Muscle of leg (tissue), 11 donors: ENCODE results near the gene TMEM87B. TPM values are rescaled to one million over a fixed set of nuclear protein-coding genes. Genes with fewer than 3 reads are reported as not detected.

ENCODE experiments used
- DNase-seq: peaks from one replicate; pipeline ENCODE4 v3.0.0; 2013
- H3K27ac ChIP-seq: one replicate; pipeline ENCODE4 v1.5.1; 2013; ENCODE audit warnings: mild to moderate bottlenecking, low read length, control low read depth
- H3K27me3 ChIP-seq: one replicate; pipeline ENCODE4 v1.6.1; 2013; ENCODE audit warnings: low read length; ENCODE audit not compliant: control insufficient read depth, insufficient read depth
- H3K36me3 ChIP-seq: one replicate; pipeline ENCODE4 v1.6.1; 2013; ENCODE audit warnings: low read length; ENCODE audit not compliant: control insufficient read depth, insufficient read depth
- H3K4me1 ChIP-seq: one replicate; pipeline ENCODE4 v1.6.1; 2013; ENCODE audit warnings: low read length; ENCODE audit not compliant: control insufficient read depth, insufficient read depth
- H3K4me3 ChIP-seq: one replicate; pipeline ENCODE4 v1.5.1; 2013; ENCODE audit warnings: low read length, control low read depth
- H3K9me3 ChIP-seq: replicated peaks from 2 replicates; pipeline ENCODE4 v1.6.1; 2013; ENCODE audit warnings: low read depth, low read length; ENCODE audit not compliant: control insufficient read depth
- WGBS: methylation state at CpG from one replicate; pipeline ENCODE4 v1.1.5; 2013; ENCODE audit warnings: missing lambda C conversion rate; ENCODE audit not compliant: insufficient coverage; 5-methylcytosine and 5-hydroxymethylcytosine counted together
- polyA plus RNA-seq, 8 donors: library from polyadenylated mRNA; unstranded; fragments of 120-200 nt; gene quantifications; one replicate each; pipeline versions ENCODE4 v1.2.1 to v1.2.3, GENCODE V29; 2013; ENCODE audit warnings: inconsistent platforms in 1 of 8, low replicate concordance in 1 of 8; ENCODE audit not compliant: insufficient read length in 8 of 8, insufficient read depth in 1 of 8
- total RNA-seq: library from RNA; stranded (reverse); fragments of 120-200 nt; gene quantifications from one replicate; pipeline ENCODE4 v1.2.4, GENCODE V29; 2013

Gene TMEM87B
- total and polyA plus RNA-seq, 9 donors, result 11.6 to 24.5 (median 15.1) TPM

DNA sequence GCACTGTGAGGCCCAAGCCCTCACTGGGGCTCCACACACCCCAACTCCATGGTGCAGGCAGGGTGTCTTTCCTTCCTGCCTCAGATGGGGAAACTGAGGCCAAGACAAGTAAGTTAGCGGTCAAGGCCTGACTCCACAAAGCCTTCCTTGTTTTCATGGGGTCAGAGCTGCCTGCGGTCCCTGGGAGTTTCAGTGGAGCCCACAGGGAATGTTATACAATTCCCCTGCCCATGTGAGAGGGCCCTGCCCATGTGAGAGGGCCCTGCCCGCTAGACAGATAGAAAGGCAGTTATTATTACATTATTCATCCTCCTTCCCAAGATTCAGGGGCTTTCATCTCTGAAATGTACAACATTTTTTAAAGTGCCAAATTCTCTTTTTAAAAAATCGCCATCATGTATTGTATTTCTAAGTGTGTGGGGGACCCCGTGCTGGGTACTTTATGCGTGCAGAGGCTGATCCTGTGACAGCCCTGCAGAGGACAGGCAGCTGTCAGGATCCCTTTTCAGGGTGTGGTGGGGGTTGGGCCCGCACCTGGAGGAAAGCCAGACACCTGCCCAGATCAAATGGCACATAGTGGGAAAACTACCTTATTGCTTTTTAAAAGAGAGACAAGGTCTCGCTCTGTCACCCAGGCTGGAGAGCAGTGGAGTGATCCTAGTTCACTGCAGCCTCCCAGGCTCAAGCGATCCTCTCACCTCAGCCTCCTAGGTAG is 106.5 kb downstream of the TMEM87B start:
- peaks cover 14% of the 10 kb centered on the region for H3K4me1 ChIP-seq
- H3K9me3 ChIP-seq, result no peaks in the 10 kb centered on the region
- H3K27ac ChIP-seq, result no peak overlapping the region
- H3K27me3 ChIP-seq, result no peaks in the 10 kb centered on the region
- H3K36me3 ChIP-seq, result no peaks in the 10 kb centered on the region
- DNase-seq, result no peak
- WGBS, result 91% methylated on average over 3 of the region's 9 CpGs
- no peak overlapping the region for H3K4me3 ChIP-seq

DNA sequence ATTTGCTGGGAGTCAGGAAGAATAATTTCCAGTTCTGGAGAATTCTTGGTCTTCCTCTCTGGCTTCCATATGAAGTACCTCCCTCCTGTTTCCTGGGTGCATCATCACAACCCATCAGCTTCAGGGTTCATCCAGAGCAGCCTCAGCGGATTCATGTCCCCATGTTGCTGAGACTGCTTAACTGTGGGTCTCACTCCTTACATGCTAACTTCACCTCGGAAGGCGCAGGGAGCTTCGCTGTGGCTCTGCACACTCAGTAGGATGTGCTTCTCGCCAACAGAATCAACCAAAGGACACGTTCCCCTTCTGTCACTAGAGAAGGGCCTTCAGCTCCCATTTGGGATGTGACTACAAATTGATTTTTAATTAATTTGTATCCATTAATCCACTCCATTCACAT is 107.3 kb downstream of the TMEM87B start:
- H3K4me1 ChIP-seq, result peaks cover 12% of the 10 kb centered on the region
- DNase-seq, result no peak
- no peaks in the 10 kb centered on the region for H3K36me3 ChIP-seq
- no peak overlapping the region for H3K4me3 ChIP-seq
- H3K27ac ChIP-seq, result no peak overlapping the region
- H3K27me3 ChIP-seq, result no peaks in the 10 kb centered on the region
- WGBS, result 83% methylated on average over 3 of the region's 6 CpGs
- H3K9me3 ChIP-seq, result no peaks in the 10 kb centered on the region

DNA sequence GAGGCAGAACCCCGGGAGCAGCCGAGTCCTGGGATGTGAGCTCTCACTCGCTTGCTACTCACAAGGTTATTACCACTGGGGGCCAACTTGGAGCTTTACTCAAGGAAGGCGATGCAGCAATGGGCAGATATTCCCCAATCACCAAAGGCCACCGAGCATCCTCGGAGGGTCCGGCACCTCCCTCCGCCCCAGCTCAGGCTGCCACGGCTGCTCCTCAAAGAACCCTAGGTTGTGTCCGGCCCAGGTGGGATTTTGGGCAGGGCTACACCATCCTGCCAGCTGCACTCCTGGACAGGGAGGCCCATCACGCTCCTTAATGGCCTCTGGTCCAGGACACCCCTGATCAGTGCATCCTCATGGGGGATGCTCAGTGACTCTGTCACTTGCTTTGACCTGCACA is 107.9 kb downstream of the TMEM87B start:
- 85% methylated on average over 11 of the region's 11 CpGs for WGBS
- Histone ChIP-seq H3K36me3 (no peaks in the 10 kb centered on the region), H3K4me1 (peaks cover 12% of the 10 kb centered on the region), H3K9me3 (no peaks in the 10 kb centered on the region), H3K27me3 (no peaks in the 10 kb centered on the region), H3K4me3 (no peak overlapping the region), H3K27ac (no peak overlapping the region)
- DNase-seq, result no peak

DNA sequence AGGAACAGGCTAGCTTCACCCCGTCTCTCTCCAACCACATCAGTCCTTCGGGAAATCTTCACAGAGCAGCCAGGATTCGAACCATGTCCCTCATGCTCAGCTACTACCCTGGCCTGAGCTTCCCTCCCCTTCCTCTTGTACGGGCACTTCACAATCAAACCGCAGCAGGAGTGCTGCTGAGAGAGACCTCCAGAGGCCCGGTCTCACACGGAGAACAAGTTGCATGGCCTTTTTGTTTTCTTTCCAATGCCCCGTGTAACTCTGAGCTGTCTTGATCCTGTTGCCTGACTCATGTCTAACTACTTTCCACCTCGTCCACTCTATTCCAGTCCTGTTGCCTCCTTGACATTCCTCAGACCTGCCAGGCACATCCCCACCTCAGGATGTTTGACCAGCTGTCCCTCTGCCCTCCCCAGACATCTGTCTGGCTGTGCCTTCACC is 108.5 kb downstream of the TMEM87B start:
- Histone ChIP-seq H3K4me3 (no peak overlapping the region), H3K4me1 (peaks cover 12% of the 10 kb centered on the region), H3K36me3 (no peaks in the 10 kb centered on the region), H3K27ac (no peak overlapping the region), H3K27me3 (no peaks in the 10 kb centered on the region), H3K9me3 (no peaks in the 10 kb centered on the region)
- no peak for DNase-seq
- WGBS, result 77% methylated on average over 9 of the region's 9 CpGs

DNA sequence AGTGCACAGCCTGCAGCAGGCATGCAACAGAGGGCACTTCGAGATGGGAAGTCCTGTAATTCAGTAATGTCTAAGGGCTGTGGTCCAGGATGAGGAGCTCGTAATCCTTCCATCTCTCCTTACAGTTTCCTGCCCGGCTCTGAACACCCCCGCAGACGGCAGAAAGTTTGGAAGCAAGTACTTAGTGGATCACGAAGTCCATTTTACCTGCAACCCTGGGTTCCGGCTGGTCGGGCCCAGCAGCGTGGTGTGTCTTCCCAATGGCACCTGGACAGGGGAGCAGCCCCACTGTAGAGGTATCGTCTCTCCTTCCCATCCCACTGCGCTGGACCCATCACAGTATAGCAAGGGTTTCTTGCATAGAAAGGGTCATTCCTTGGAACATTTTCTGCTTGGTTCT is 109.8 kb downstream of the TMEM87B start:
- Histone ChIP-seq H3K4me3 (no peak overlapping the region), H3K27ac (no peak overlapping the region), H3K27me3 (no peaks in the 10 kb centered on the region), H3K4me1 (peaks cover 12% of the 10 kb centered on the region), H3K9me3 (no peaks in the 10 kb centered on the region), H3K36me3 (no peaks in the 10 kb centered on the region)
- DNase-seq, result no peak
- WGBS, result 81% methylated on average over 11 of the region's 11 CpGs

DNA sequence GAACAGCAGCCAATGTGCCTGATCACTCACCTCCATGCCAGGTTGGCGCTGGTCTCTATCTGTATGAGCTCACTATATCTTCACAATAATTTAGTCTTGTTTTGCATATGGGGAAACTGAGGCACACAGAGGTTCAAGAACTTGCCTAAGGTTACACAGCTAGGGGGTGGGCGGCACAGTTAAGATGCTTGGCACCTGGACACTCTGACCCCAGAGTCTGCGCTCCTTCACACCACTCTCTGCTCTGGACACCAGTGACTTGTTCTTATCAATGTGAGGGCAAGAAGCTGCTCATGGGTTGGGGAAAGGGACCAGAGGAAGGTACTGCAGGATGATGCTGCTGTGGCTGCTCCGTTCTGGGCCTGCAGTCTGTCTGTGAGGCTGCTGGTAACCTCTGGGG is 110.2 kb downstream of the TMEM87B start:
- no peak overlapping the region for H3K4me3 ChIP-seq
- H3K4me1 ChIP-seq, result peaks cover 12% of the 10 kb centered on the region
- no peaks in the 10 kb centered on the region for H3K27me3 ChIP-seq
- WGBS, result 88% methylated on average over 1 of the region's 4 CpGs
- H3K36me3 ChIP-seq, result no peaks in the 10 kb centered on the region
- H3K27ac ChIP-seq, result no peak overlapping the region
- no peak for DNase-seq
- no peaks in the 10 kb centered on the region for H3K9me3 ChIP-seq

DNA sequence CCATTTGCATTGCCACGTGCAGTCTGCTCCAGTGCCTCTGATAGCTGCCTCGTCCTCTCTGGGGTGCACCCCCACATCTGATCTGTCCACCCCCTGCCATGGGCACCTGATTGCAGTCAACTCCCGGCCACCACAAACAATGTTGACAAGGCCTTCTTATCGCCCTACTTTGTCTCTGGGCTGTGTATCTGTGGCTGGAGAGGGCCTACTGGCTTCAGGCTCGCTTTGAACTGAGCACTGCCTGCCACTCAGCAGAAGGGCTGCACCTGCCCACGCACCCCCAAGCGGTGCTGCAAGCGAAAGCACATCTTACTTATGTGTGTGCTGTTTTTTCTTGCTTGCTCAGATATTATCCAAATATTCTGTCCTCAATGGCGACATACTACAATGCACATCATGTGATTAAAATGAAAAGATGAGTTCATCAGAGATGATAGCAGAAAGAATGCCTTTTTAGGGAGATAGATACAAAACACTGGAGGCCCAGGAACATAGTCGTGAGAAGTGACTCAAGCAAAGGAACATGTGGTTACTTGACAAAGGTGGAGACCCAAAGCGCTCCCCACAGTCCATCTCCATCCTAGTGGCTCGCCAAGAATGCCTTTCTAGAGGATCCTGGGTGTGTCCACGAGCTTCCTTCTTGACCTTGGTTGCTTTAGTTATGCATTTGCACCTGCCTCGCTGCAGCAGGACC is 111.9 kb downstream of the TMEM87B start:
- no peak overlapping the region for H3K27ac ChIP-seq
- no peaks in the 10 kb centered on the region for H3K9me3 ChIP-seq
- DNase-seq, result no peak
- no peaks in the 10 kb centered on the region for H3K36me3 ChIP-seq
- no peaks in the 10 kb centered on the region for H3K27me3 ChIP-seq
- H3K4me3 ChIP-seq, result no peak overlapping the region
- WGBS, result 88% methylated on average over 7 of the region's 14 CpGs
- peaks cover under 1% of the 10 kb centered on the region for H3K4me1 ChIP-seq

DNA sequence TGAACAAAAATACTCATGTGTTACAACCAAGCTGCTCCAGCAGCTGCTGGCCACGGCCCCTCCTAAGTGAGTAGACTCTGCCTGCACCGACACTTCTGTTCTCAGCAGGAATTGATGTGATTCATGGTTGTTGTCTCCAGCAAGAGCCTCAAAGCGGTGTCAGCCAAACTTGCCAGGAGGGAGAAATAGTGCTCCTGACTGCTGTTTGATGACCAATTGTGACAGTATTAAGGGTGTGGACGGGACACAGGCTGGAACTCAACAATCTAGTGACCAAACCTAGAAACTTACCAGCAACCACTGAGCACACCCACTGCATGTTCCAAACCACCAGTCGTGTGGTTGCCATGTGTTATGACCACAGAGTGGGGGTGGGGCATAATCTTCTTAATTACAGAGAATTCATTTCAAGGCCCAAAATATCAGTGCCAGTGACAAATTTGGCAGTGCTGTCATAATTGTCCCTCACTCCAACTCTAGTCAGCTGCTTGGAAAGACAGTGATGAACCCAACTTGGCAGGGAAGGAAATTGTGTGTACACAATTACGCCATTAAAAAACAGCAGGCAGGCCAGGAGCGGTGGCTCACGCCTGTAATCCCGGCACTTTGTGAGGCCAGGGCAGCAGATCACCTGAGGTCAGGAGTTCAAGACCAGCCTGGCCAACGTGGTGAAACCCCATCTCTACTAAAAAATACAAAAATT is 113.5 kb downstream of the TMEM87B start:
- 86% methylated on average over 6 of the region's 10 CpGs for WGBS
- H3K4me3 ChIP-seq, result no peak overlapping the region
- DNase-seq, result peak; percentile 25
- no peaks in the 10 kb centered on the region for H3K27me3 ChIP-seq
- no peak overlapping the region for H3K27ac ChIP-seq
- H3K4me1 ChIP-seq, result no peaks in the 10 kb centered on the region
- no peaks in the 10 kb centered on the region for H3K36me3 ChIP-seq
- H3K9me3 ChIP-seq, result no peaks in the 10 kb centered on the region
